H1 (cell line): ENCODE results near the gene MDFIC. TPM values are rescaled to one million over a fixed set of nuclear protein-coding genes. Genes with fewer than 3 reads are reported as not detected.

Experiments used
- CTCF ChIA-PET: fragments of 300-600 bp; sonication (Branson Sonifier 250); formaldehyde crosslinking; loops from one replicate; lab custom pipeline; 2021; ENCODE audit not compliant: partially characterized antibody; lab: Charles Lee
- POLR2A ChIA-PET: fragments of 300-600 bp; sonication (Branson Sonifier 250); formaldehyde crosslinking; loops from one replicate; lab custom pipeline; 2021; ENCODE audit warnings: inconsistent platforms; ENCODE audit not compliant: partially characterized antibody; lab: Charles Lee
- DNase-seq, 2 experiments: peaks; one replicate each; pipeline versions ENCODE4 v3.0.0 to v3.0.0-alpha.2; 2010 to 2022; ENCODE audit warnings: low spot score in 2 of 2, low read depth in 1 of 2, mixed read lengths in 1 of 2
- FAIRE-seq: peaks from 2 replicates; lab custom pipeline; 2011; peaks lifted over from hg19 to GRCh38; lab: Jason Lieb, UNC
- H2AFZ ChIP-seq: 2 replicates; pipeline ENCODE4 v1.8.1; 2012; ENCODE audit warnings: low read length, inconsistent platforms
- H2AK5ac ChIP-seq: 2 replicates; pipeline ENCODE4 v1.6.1; 2013; ENCODE audit warnings: low read depth, low read length
- H2BK120ac ChIP-seq: replicated peaks from 2 replicates; pipeline ENCODE3; 2013; ENCODE audit warnings: low read depth, low read length, inconsistent platforms
- H2BK12ac ChIP-seq: 2 replicates; pipeline ENCODE4 v1.6.1; 2013; ENCODE audit warnings: low read depth, low read length
- H2BK15ac ChIP-seq: 2 replicates; pipeline ENCODE4 v1.6.1; 2013; ENCODE audit warnings: low read length
- H2BK20ac ChIP-seq: 2 replicates; pipeline ENCODE4 v1.6.1; 2013; ENCODE audit warnings: low read length
- H2BK5ac ChIP-seq: 2 replicates; pipeline ENCODE4 v1.6.1; 2013; ENCODE audit warnings: low read depth, low read length
- H3K14ac ChIP-seq: 2 replicates; pipeline ENCODE4 v1.6.1; 2013; ENCODE audit warnings: inconsistent platforms; ENCODE audit not compliant: insufficient read length
- H3K18ac ChIP-seq: 2 replicates; pipeline ENCODE4 v1.6.1; 2013; ENCODE audit warnings: low read length; ENCODE audit errors: extremely low read depth
- H3K23ac ChIP-seq: 2 replicates; pipeline ENCODE4 v1.6.1; 2013; ENCODE audit warnings: inconsistent platforms; ENCODE audit not compliant: insufficient read length
- H3K23me2 ChIP-seq: 2 replicates; pipeline ENCODE4 v1.6.1; 2013; ENCODE audit warnings: low read depth, low read length
- H3K27ac ChIP-seq: 2 replicates; pipeline ENCODE4 v1.6.1; 2011; ENCODE audit warnings: low read depth, low read length, inconsistent platforms
- H3K27me3 ChIP-seq, 4 experiments: replicated peaks in 1 of 4; 1 replicate in 1 of 4; 2 replicates in 3 of 4; pipeline versions ENCODE4 v1.6.1 to v1.8.1; 2011 to 2013; ENCODE audit warnings: low read length in 3 of 4, mild to moderate bottlenecking in 3 of 4, inconsistent platforms in 2 of 4, mixed read lengths in 2 of 4, moderate library complexity in 1 of 4; ENCODE audit not compliant: control insufficient read depth in 3 of 4, insufficient read depth in 3 of 4; ENCODE audit errors: extremely low read depth in 1 of 4
- H3K36me3 ChIP-seq, 4 experiments: 2 replicates each; pipeline versions ENCODE4 v1.6.1 to v1.8.1; 2011 to 2013; ENCODE audit warnings: mild to moderate bottlenecking in 4 of 4, low read length in 3 of 4, moderate library complexity in 2 of 4, control low read depth in 1 of 4, inconsistent platforms in 1 of 4; ENCODE audit not compliant: insufficient read depth in 4 of 4, control insufficient read depth in 2 of 4
- H3K4ac ChIP-seq: replicated peaks from 2 replicates; pipeline ENCODE3; 2013; ENCODE audit warnings: low read length, low read depth, mixed read lengths, inconsistent platforms; ENCODE audit not compliant: insufficient read length
- H3K4me1 ChIP-seq, 4 experiments: replicated peaks in 1 of 4; 1 replicate in 1 of 4; 2 replicates in 3 of 4; pipeline versions ENCODE4 v1.6.1 to v1.8.1; 2011 to 2013; ENCODE audit warnings: low read length in 3 of 4, inconsistent platforms in 2 of 4, mixed read lengths in 1 of 4; ENCODE audit not compliant: insufficient read depth in 4 of 4, control insufficient read depth in 3 of 4
- H3K4me2 ChIP-seq, 2 experiments: 2 replicates each; pipeline versions ENCODE4 v1.6.1 to v1.8.1; 2011 to 2013; ENCODE audit warnings: low read depth in 2 of 2, low read length in 2 of 2, control low read depth in 1 of 2, inconsistent platforms in 1 of 2, mild to moderate bottlenecking in 1 of 2; ENCODE audit not compliant: insufficient read depth in 1 of 2
- H3K4me3 ChIP-seq, 4 experiments: fragments of 200-600, 300-600 bp in 1 of 4; sonication (generic), shearing (Covaris generic), sonication (Bioruptor Twin) in 1 of 4; 2 replicates each; pipeline versions ENCODE4 v1.5.1 to v1.8.1; 2011 to 2016; ENCODE audit warnings: low read length in 4 of 4, low read depth in 3 of 4, control low read depth in 2 of 4, inconsistent platforms in 2 of 4, mild to moderate bottlenecking in 2 of 4, mixed read lengths in 1 of 4, moderate library complexity in 1 of 4; ENCODE audit not compliant: insufficient read depth in 2 of 4; ENCODE audit errors: extremely low read depth in 1 of 4
- H3K56ac ChIP-seq: replicated peaks from 2 replicates; pipeline ENCODE3; 2013; ENCODE audit warnings: low read depth, mild to moderate bottlenecking, mixed read lengths, low read length, inconsistent platforms; ENCODE audit not compliant: insufficient read length
- H3K79me1 ChIP-seq: 2 replicates; pipeline ENCODE4 v1.6.1; 2013; ENCODE audit warnings: low read depth, low read length, control low read depth
- H3K79me2 ChIP-seq, 2 experiments: 2 replicates each; pipeline versions ENCODE4 v1.6.1 to v1.8.1; 2012 to 2013; ENCODE audit warnings: low read length in 2 of 2, mild to moderate bottlenecking in 2 of 2, inconsistent platforms in 1 of 2; ENCODE audit not compliant: insufficient read depth in 2 of 2, control insufficient read depth in 1 of 2
- H3K9ac ChIP-seq, 4 experiments: replicated peaks in 1 of 4; 1 replicate in 1 of 4; 2 replicates in 3 of 4; pipeline versions ENCODE4 v1.6.1 to v1.8.1; 2011 to 2013; ENCODE audit warnings: low read depth in 3 of 4, low read length in 3 of 4, control low read depth in 2 of 4, mild to moderate bottlenecking in 2 of 4, moderate library complexity in 2 of 4, inconsistent platforms in 1 of 4; ENCODE audit errors: extremely low read depth in 1 of 4
- H3K9me3 ChIP-seq, 2 experiments: 2 replicates each; pipeline versions ENCODE4 v1.6.1 to v1.8.1; 2012 to 2013; ENCODE audit warnings: mild to moderate bottlenecking in 2 of 2, moderate library complexity in 2 of 2, control low read depth in 1 of 2, inconsistent platforms in 1 of 2, low read depth in 1 of 2, low read length in 1 of 2, mixed read lengths in 1 of 2; ENCODE audit not compliant: insufficient read depth in 2 of 2
- H4K20me1 ChIP-seq, 2 experiments: replicated peaks in 1 of 2; 2 replicates each; pipeline versions ENCODE3 to v1.8.1; 2011 to 2013; ENCODE audit warnings: inconsistent platforms in 2 of 2, low read length in 2 of 2, mild to moderate bottlenecking in 1 of 2; ENCODE audit not compliant: insufficient read depth in 2 of 2, control insufficient read depth in 1 of 2
- H4K5ac ChIP-seq: 2 replicates; pipeline ENCODE4 v1.6.1; 2013; ENCODE audit warnings: low read length, low read depth, mixed read lengths, inconsistent platforms; ENCODE audit not compliant: insufficient read length
- H4K8ac ChIP-seq: 2 replicates; pipeline ENCODE4 v1.8.0; 2013; ENCODE audit warnings: mild to moderate bottlenecking, moderate library complexity, low read length, inconsistent platforms; ENCODE audit not compliant: insufficient read depth; ENCODE audit errors: extremely low read depth
- H4K91ac ChIP-seq: replicated peaks from 2 replicates; pipeline ENCODE3; 2013; ENCODE audit warnings: low read length, mixed read lengths, inconsistent platforms; ENCODE audit not compliant: insufficient read length
- BACH1 ChIP-seq: IDR thresholded peaks from 2 replicates; pipeline ENCODE4 v1.6.1; 2012; ENCODE audit warnings: low read length, improper control_type of control experiment
- CEBPB ChIP-seq: IDR thresholded peaks from 2 replicates; pipeline ENCODE4 v1.6.1; 2012; ENCODE audit warnings: low read depth, low read length
- CTBP2 ChIP-seq: IDR thresholded peaks from 2 replicates; pipeline ENCODE4 v1.7.0; 2011; ENCODE audit warnings: borderline replicate concordance, mild to moderate bottlenecking, moderate library complexity, mixed read lengths, low read length; ENCODE audit not compliant: insufficient read depth, insufficient read length
- E2F6 ChIP-seq: IDR thresholded peaks from 2 replicates; pipeline ENCODE4 v1.6.1; 2012; ENCODE audit warnings: inconsistent platforms
- HDAC2 ChIP-seq, 2 experiments: fragments of 300-600 bp in 1 of 2; sonication (generic) in 1 of 2; IDR thresholded peaks; 2 replicates each; pipeline ENCODE4 v1.6.1; 2011 to 2012; ENCODE audit warnings: low read depth in 2 of 2, low read length in 2 of 2, mild to moderate bottlenecking in 2 of 2, moderate library complexity in 2 of 2, borderline replicate concordance in 1 of 2, inconsistent platforms in 1 of 2
- KDM4A ChIP-seq: IDR thresholded peaks from one replicate; pipeline ENCODE4 v1.7.1; 2012; ENCODE audit warnings: low read depth, mild to moderate bottlenecking, moderate library complexity, low read length, inconsistent platforms; ENCODE audit not compliant: severe bottlenecking
- NANOG ChIP-seq: IDR thresholded peaks from 2 replicates; pipeline ENCODE4 v1.6.1; 2011; ENCODE audit warnings: low read length, low read depth, mild to moderate bottlenecking, inconsistent platforms; ENCODE audit not compliant: insufficient read depth, poor library complexity, severe bottlenecking
- PHF8 ChIP-seq: fragments of 200-600 bp; sonication (generic); conservative IDR thresholded peaks from 2 replicates; pipeline ENCODE4 v1.7.1; 2012; ENCODE audit warnings: low read depth, mild to moderate bottlenecking, inconsistent platforms, low read length, moderate library complexity
- RBBP5 ChIP-seq: IDR thresholded peaks from 2 replicates; pipeline ENCODE4 v1.7.1; 2012; ENCODE audit warnings: low read depth, mild to moderate bottlenecking, inconsistent platforms, low read length, moderate library complexity, borderline replicate concordance
- TAF1 ChIP-seq: IDR thresholded peaks from 2 replicates; pipeline ENCODE4 v1.6.1; 2011; ENCODE audit warnings: mild to moderate bottlenecking, low read depth, low read length
- USF2 ChIP-seq: IDR thresholded peaks from 2 replicates; pipeline ENCODE4 v1.6.1; 2011; ENCODE audit warnings: low read length, improper control_type of control experiment
- WGBS, 2 experiments: shearing (Covaris generic) in 1 of 2; methylation state at CpG; one replicate each; pipeline versions ENCODE4 v1.1.6 to v1.1.7; 2013 to 2015; ENCODE audit warnings: low lambda C conversion rate in 2 of 2, mixed read lengths in 2 of 2, inconsistent platforms in 1 of 2, low coverage in 1 of 2, missing lambda C conversion rate in 1 of 2; ENCODE audit not compliant: insufficient replicate concordance in 2 of 2, insufficient coverage in 1 of 2, insufficient read length in 1 of 2; ENCODE audit errors: extremely low coverage in 1 of 2, missing lambda C conversion rate in 1 of 2; 5-methylcytosine and 5-hydroxymethylcytosine counted together
- polyA plus RNA-seq, 7 experiments: library from polyadenylated mRNA; depleted of rRNA in 3 of 7; stranded (reverse) in 5 of 7; unstranded in 2 of 7; fragments of >200 nt in 5 of 7; fragments of 200-250 nt in 2 of 7; gene quantifications; 1 replicate in 5 of 7; 2 replicates in 1 of 7; 4 replicates in 1 of 7; pipeline versions ENCODE4 v1.2.1 to v1.2.3, GENCODE V29; 2011 to 2013; ENCODE audit warnings: missing spikeins in 2 of 7, mixed read lengths in 2 of 7
- total RNA-seq: library from RNA; stranded (reverse); fragmentation: NEBNext Ultra II Directional; extraction: Animal tissue kit (Norgen Biotek cat#: 25700); gene quantifications from 2 replicates; pipeline ENCODE4 v1.2.1, GENCODE V29; 2021
- TF ChIP-seq, protein P1 (sequence below): IDR thresholded peaks from 2 replicates; pipeline ENCODE4 v1.6.1; 2012; ENCODE audit warnings: inconsistent platforms

The MDFIC gene
- total and polyA plus RNA-seq, 2 of the 8 experiments (the other 6 are each of a cell fraction or from before 2014, with no cell fraction given): 2.3 to 11.4 TPM

GRCh38 chr7:114962441-114962840 is 40.5 kb downstream of the MDFIC start:
- H3K36me3 ChIP-seq: no peaks in the 10 kb centered on the region
- no peak overlapping the region for H4K8ac ChIP-seq
- no peak overlapping the region for H3K14ac ChIP-seq
- FAIRE-seq (no peak), DNase-seq (no peak)
- H3K79me2 ChIP-seq: no peaks in the 10 kb centered on the region
- H4K91ac ChIP-seq: no peak overlapping the region
- H2BK120ac ChIP-seq: no peak overlapping the region
- H3K56ac ChIP-seq: no peak overlapping the region
- no peak overlapping the region for H2BK5ac ChIP-seq
- H3K9me3 ChIP-seq: no peaks in the 10 kb centered on the region
- no peak overlapping the region for H2AK5ac ChIP-seq
- no peak overlapping the region for H3K4me2 ChIP-seq
- no peaks in the 10 kb centered on the region for H3K27me3 ChIP-seq
- H2AFZ ChIP-seq: no peak overlapping the region
- H3K27ac ChIP-seq: no peak overlapping the region
- no peak overlapping the region for H2BK20ac ChIP-seq
- no peaks in the 10 kb centered on the region for H3K4me1 ChIP-seq
- no peaks in the 10 kb centered on the region for H4K20me1 ChIP-seq
- no peaks in the 10 kb centered on the region; the same call in 1 of the 2 replicates for H3K23me2 ChIP-seq
- no peak overlapping the region for H3K9ac ChIP-seq
- CTCF ChIA-PET: no interaction called here
- H3K4me3 ChIP-seq: no peak overlapping the region
- H3K4ac ChIP-seq: no peak overlapping the region
- no peaks in the 10 kb centered on the region for H3K79me1 ChIP-seq
- POLR2A ChIA-PET: no interaction called here
- H4K5ac ChIP-seq: no peak overlapping the region
- no peak overlapping the region for H3K18ac ChIP-seq
- WGBS, 2 experiments: 87% methylated on average over 3 of the region's 3 CpGs; no CpG with 5 or more reads in 1 of the 2 experiments
- H3K23ac ChIP-seq: no peak overlapping the region
- no peak overlapping the region for H2BK12ac ChIP-seq
- H2BK15ac ChIP-seq: no peak overlapping the region
- TF ChIP-seq CEBPB (no peak), CTBP2 (no peak), BACH1 (no peak), USF2 (no peak), HDAC2 (IDR thresholded peaks at IDR 0.05; ENCODE audit: borderline replicate concordance in 1 of 2, low read depth in 2 of 2, low read length in 2 of 2) (no peak), KDM4A (no peak), PHF8 (no peak), E2F6 (no peak), TAF1 (no peak), NANOG (no peak), RBBP5 (no peak)
- TF ChIP-seq, protein P1, sequence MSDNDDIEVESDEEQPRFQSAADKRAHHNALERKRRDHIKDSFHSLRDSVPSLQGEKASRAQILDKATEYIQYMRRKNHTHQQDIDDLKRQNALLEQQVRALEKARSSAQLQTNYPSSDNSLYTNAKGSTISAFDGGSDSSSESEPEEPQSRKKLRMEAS: no peak
